Activated effector memory CD4-positive, alpha-beta T cell treated with Interleukin-2 at 50 U/mL for 16 hours (primary cell): Measurements from ENCODE around the gene TRIM7.

Source experiments
- DNase-seq: peaks from one replicate; pipeline ENCODE4 v3.0.0-alpha.2; 2020

Gene TRIM7

GRCh38 chr5:181204826-181205760, at the start of gene TRIM7:
Gene TRIM7 (minus strand): TSS chr5:181205196. CDS start chr5:181205110, 86 bp downstream.
- DNase-seq = no peak

GRCh38 chr5:181248277-181248676, 43.3 kb upstream of the TRIM7 start:
- DNase-seq = no peak

- peak; percentile 71 for DNase-seq
These were observed 41.5 kb upstream of the TRIM7 start for GRCh38 chr5:181246276-181247049.

GRCh38 chr5:181245427-181246275, 40.7 kb upstream of the TRIM7 start:
- no peak for DNase-seq

- DNase-seq = peak; percentile 85
These were observed 38.8 kb upstream of the TRIM7 start, which contains the start of gene RACK1 for GRCh38 chr5:181243564-181244343. Gene RACK1 (minus strand): TSS chr5:181243906. CDS start chr5:181243800, 106 bp downstream.

GRCh38 chr5:181243018-181243563, 38.1 kb upstream of the TRIM7 start:
- DNase-seq = no peak

- DNase-seq = no peak
These were observed 37.0 kb upstream of the TRIM7 start for GRCh38 chr5:181242031-181242451.

- no peak for DNase-seq
These were observed 36.5 kb upstream of the TRIM7 start for GRCh38 chr5:181241393-181241975.

GRCh38 chr5:181239062-181239663, 34.2 kb upstream of the TRIM7 start:
- DNase-seq = no peak

GRCh38 chr5:181237729-181238385, 32.9 kb upstream of the TRIM7 start:
- no peak for DNase-seq

GRCh38 chr5:181236954-181237641, 32.1 kb upstream of the TRIM7 start:
- DNase-seq = no peak

GRCh38 chr5:181236471-181236870, 31.5 kb upstream of the TRIM7 start:
- no peak for DNase-seq

GRCh38 chr5:181235689-181236366, 30.8 kb upstream of the TRIM7 start:
- DNase-seq = no peak

GRCh38 chr5:181235323-181235688, 30.3 kb upstream of the TRIM7 start:
- no peak for DNase-seq

- no peak for DNase-seq
These were observed 29.7 kb upstream of the TRIM7 start for GRCh38 chr5:181234455-181235306.

- no peak for DNase-seq
These were observed 28.9 kb upstream of the TRIM7 start for GRCh38 chr5:181233801-181234454.

- DNase-seq = no peak
These were observed 28.2 kb upstream of the TRIM7 start for GRCh38 chr5:181233088-181233800.
